SK-N-SH (cell line): ENCODE data around the gene ACIN1.

ENCODE experiments used
- CTCF ChIP-seq: fragments of 200-600 bp; sonication (generic); IDR thresholded peaks from 2 replicates; pipeline ENCODE4 v1.6.1; 2017; ENCODE audit warnings: antibody characterized with exemption, mild to moderate bottlenecking, moderate library complexity
- POLR2AphosphoS5 ChIP-seq: IDR thresholded peaks from 2 replicates; pipeline ENCODE4 v1.6.1; 2012; ENCODE audit warnings: low read depth, low read length
- SMC3 ChIP-seq: IDR thresholded peaks from 2 replicates; pipeline ENCODE4 v1.6.1; 2012; ENCODE audit warnings: low read depth, low read length, improper control_type of control experiment
- YY1 ChIP-seq: IDR thresholded peaks from 2 replicates; pipeline ENCODE4 v1.4.0; 2012; ENCODE audit warnings: low read depth, mild to moderate bottlenecking
- TF ChIP-seq, protein P1 (sequence below): IDR thresholded peaks from 2 replicates; pipeline ENCODE4 v1.6.1; 2012; ENCODE audit warnings: mild to moderate bottlenecking, low read depth, low read length, moderate library complexity

GRCh38 chr14:23033801-23034497 is 61.0 kb downstream of the ACIN1 start:
- no peak for TF ChIP-seq SMC3
- TF ChIP-seq CTCF = no peak
- TF ChIP-seq, protein P1, sequence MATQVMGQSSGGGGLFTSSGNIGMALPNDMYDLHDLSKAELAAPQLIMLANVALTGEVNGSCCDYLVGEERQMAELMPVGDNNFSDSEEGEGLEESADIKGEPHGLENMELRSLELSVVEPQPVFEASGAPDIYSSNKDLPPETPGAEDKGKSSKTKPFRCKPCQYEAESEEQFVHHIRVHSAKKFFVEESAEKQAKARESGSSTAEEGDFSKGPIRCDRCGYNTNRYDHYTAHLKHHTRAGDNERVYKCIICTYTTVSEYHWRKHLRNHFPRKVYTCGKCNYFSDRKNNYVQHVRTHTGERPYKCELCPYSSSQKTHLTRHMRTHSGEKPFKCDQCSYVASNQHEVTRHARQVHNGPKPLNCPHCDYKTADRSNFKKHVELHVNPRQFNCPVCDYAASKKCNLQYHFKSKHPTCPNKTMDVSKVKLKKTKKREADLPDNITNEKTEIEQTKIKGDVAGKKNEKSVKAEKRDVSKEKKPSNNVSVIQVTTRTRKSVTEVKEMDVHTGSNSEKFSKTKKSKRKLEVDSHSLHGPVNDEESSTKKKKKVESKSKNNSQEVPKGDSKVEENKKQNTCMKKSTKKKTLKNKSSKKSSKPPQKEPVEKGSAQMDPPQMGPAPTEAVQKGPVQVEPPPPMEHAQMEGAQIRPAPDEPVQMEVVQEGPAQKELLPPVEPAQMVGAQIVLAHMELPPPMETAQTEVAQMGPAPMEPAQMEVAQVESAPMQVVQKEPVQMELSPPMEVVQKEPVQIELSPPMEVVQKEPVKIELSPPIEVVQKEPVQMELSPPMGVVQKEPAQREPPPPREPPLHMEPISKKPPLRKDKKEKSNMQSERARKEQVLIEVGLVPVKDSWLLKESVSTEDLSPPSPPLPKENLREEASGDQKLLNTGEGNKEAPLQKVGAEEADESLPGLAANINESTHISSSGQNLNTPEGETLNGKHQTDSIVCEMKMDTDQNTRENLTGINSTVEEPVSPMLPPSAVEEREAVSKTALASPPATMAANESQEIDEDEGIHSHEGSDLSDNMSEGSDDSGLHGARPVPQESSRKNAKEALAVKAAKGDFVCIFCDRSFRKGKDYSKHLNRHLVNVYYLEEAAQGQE = no peak
- TF ChIP-seq POLR2AphosphoS5 = no peak
- no peak for TF ChIP-seq YY1
